Omental fat pad (tissue), 4 donors: Measurements from ENCODE around the gene MMP24OS. TPM values are rescaled to one million over a fixed set of nuclear protein-coding genes. Genes with fewer than 3 reads are reported as not detected.

ENCODE experiments used
- ATAC-seq: fragments of 150-250 bp; one replicate; pipeline ENCODE4 v1.9.1; 2016; ENCODE audit warnings: mild to moderate bottlenecking, moderate library complexity; ENCODE audit not compliant: low FRiP score
- DNase-seq: peaks from one replicate; pipeline ENCODE4 v3.0.0-alpha.2; 2019; ENCODE audit warnings: low spot score
- total RNA-seq, 4 donors: library from RNA; depleted of rRNA; stranded (reverse); fragments of >200 nt; gene quantifications; one replicate each; pipeline ENCODE4 v1.1.0, GENCODE V29; 2016
- TF ChIP-seq, protein P1 (sequence below), 3 donors: fragments of 450-650 bp; IDR thresholded peaks; one replicate each; pipeline ENCODE4 v1.5.1; 2016 to 2017; ENCODE audit warnings: antibody characterized with exemption in 3 of 3, mild to moderate bottlenecking in 3 of 3, moderate library complexity in 2 of 3

The MMP24OS gene
- total RNA-seq, 4 donors from 2014 or later = 12.8 to 35.6 (median 23.7) TPM

GRCh38 chr20:35290186-35290886 is 12.4 kb upstream of the MMP24OS start:
- no peak for ATAC-seq
- TF ChIP-seq, protein P1, sequence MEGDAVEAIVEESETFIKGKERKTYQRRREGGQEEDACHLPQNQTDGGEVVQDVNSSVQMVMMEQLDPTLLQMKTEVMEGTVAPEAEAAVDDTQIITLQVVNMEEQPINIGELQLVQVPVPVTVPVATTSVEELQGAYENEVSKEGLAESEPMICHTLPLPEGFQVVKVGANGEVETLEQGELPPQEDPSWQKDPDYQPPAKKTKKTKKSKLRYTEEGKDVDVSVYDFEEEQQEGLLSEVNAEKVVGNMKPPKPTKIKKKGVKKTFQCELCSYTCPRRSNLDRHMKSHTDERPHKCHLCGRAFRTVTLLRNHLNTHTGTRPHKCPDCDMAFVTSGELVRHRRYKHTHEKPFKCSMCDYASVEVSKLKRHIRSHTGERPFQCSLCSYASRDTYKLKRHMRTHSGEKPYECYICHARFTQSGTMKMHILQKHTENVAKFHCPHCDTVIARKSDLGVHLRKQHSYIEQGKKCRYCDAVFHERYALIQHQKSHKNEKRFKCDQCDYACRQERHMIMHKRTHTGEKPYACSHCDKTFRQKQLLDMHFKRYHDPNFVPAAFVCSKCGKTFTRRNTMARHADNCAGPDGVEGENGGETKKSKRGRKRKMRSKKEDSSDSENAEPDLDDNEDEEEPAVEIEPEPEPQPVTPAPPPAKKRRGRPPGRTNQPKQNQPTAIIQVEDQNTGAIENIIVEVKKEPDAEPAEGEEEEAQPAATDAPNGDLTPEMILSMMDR (IDR thresholded peaks at IDR 0.05) = no peak
- no peak for DNase-seq

GRCh38 chr20:35288325-35289060 is 10.6 kb upstream of the MMP24OS start:
- no peak for ATAC-seq
- TF ChIP-seq, protein P1 (IDR thresholded peaks at IDR 0.05) = no peak
- no peak for DNase-seq

GRCh38 chr20:35287509-35288324 is 9.8 kb upstream of the MMP24OS start:
- no peak for ATAC-seq
- DNase-seq = no peak

DNA sequence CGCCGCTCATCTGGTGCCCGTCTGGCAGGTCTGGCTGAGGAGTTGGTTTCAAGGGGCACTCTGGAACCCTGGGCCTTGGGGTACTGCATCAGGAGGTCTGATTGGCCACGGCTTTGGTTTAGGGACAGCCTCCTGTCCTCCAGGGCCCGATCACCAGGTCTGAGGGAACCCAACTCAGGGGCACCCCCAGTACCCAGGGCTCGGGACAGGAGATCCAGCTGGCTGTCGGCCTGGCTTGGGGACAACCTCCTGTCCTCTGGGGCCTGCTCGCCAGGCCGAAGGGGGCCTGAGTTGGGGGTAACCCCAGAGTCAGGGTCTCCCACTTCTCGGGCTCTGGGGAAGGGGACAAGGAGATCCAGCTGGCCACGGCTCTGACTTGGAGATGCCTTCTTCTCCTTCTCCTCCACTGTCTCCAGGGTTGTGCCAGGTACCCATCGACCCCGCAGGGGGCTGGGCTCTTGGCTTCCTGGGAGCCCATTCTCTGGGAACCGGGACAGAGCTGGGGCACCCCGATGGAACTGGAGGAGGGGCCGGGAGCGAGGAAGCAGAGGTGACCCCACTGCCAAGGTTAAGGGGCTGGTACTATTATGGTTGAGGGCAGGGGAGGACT is 9.1 kb upstream of the MMP24OS start:
- ATAC-seq (no peak), DNase-seq (no peak)
- TF ChIP-seq, protein P1 (IDR thresholded peaks at IDR 0.05) = no peak

More at GRCh38 chr20:35287509-35288324, 9.8 kb upstream of the MMP24OS start:
- TF ChIP-seq, protein P1 (IDR thresholded peaks at IDR 0.05) = no peak

GRCh38 chr20:35286077-35286898 is 8.4 kb upstream of the MMP24OS start:
- TF ChIP-seq, protein P1 (IDR thresholded peaks at IDR 0.05) = no peak
- DNase-seq (no peak), ATAC-seq (no peak)

DNA sequence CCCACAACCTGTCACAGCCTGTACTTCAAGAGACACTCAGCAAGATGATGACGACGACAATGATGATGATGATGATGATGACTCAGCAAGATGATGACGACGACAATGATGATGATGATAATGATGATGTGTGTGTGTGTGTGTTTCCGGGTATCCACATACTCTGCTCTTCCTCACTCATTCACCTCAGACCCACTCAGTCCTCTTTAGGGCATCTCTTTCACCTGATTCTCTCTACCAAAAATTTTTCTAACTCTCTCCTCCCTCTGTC is 7.8 kb upstream of the MMP24OS start:
- TF ChIP-seq, protein P1 (IDR thresholded peaks at IDR 0.05) = no peak
- no peak for DNase-seq
- ATAC-seq = no peak
